NCI-H1105 treated with DMSO at 0.1 percent for 48 hours (cell line): Measurements from ENCODE around the gene MAG.

Experiments
- DNase-seq: peaks from one replicate; lab custom pipeline; 2025; lab: John Stamatoyannopoulos, UW

MAG gene, protein sequence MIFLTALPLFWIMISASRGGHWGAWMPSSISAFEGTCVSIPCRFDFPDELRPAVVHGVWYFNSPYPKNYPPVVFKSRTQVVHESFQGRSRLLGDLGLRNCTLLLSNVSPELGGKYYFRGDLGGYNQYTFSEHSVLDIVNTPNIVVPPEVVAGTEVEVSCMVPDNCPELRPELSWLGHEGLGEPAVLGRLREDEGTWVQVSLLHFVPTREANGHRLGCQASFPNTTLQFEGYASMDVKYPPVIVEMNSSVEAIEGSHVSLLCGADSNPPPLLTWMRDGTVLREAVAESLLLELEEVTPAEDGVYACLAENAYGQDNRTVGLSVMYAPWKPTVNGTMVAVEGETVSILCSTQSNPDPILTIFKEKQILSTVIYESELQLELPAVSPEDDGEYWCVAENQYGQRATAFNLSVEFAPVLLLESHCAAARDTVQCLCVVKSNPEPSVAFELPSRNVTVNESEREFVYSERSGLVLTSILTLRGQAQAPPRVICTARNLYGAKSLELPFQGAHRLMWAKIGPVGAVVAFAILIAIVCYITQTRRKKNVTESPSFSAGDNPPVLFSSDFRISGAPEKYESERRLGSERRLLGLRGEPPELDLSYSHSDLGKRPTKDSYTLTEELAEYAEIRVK

DNA sequence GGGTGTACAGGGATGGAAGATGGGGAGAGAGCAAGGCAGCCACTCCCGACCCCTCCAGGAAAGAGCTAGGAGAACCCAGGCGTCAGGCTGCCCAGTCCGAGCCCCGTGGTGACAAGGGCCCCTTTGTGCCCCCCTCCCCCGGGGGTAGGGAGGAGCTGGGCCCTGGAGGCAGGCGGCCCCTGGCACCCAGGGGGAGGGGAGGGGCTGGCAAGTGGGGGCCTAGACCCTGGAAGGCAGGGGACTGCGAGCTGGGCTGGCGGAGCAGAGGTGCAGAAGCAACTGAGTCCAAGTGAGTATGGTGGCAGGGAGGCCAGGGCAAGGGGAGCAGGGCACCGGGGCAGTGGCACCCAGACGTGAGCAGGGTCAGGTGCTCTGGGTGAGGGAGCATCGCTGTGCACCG is at the start of gene MAG:
Gene MAG (plus strand): TSS at position 246 of the 400 bp plus-strand sequence. CDS start 3,248 bp downstream, outside the sequence.
- DNase-seq: no peak

DNA sequence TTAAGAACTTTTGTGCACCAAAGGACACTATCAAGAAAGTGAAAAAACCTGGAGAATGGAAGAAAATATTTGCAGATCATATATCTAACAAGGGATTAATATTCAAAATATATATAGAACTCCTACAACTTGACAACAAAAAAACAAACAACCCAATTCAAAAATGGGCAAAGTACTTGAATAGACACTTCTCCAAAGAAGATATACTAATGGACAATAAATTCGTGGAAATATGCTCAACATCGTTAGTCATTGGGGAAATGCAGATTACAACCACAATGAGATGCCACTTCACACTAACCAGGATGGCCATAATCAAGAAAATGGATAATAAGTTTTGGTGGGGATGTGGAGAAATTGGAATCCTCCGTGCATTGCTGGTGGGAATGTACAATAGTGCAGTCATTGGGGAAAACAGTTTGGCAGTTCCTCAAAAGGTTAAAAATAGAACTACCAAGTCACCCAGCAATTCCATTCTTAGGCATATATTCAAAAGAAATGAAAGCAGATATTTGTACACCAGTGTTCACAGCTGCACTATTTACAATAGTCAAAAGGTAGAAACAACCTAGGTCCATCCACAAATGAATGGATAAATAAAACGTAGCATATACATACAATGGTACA is 45.4 kb upstream of the MAG start:
- no peak for DNase-seq

- peak; percentile 84 for DNase-seq
These were observed 44.2 kb upstream of the MAG start for GRCh38 chr19:35247526-35248309.

- peak; percentile 92 for DNase-seq
These were observed 43.4 kb upstream of the MAG start, which contains the start of gene LSR for GRCh38 chr19:35248310-35249145. Gene LSR, plus strand, starts transcription at chr19:35249002. Its CDS starts 21 bp downstream, at chr19:35249023.

GRCh38 chr19:35249146-35249847 is 42.7 kb upstream of the MAG start:
- no peak for DNase-seq

DNA sequence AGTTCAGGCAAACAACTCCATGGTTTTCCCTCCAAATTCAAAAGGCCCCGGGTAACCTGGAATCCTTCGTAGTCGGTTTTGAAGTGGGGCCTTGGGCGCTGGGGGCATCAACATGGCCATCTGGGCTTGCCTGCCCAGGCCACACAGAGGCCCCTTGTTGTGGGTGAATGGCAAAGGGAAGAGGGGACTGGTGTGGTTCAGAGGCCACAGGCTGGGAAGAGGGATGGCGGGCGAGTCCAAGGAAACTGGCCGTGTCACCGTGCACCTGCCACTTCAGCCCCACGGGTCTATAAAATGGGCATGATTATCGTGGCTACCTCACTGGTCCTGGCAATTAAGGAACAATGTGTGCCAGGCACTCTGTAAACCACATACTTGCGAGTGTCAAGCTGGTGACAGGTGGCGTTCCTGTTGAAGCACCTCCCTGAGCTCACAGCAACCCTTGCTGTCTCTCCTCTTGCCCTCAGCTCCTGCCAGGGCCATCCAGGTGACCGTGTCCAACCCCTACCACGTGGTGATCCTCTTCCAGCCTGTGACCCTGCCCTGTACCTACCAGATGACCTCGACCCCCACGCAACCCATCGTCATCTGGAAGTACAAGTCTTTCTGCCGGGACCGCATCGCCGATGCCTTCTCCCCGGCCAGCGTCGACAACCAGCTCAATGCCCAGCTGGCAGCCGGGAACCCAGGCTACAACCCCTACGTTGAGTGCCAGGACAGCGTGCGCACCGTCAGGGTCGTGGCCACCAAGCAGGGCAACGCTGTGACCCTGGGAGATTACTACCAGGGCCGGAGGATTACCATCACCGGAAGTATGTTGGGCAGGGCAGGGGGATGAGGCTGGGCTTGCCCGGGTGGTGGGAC is 41.9 kb upstream of the MAG start:
- DNase-seq: no peak

GRCh38 chr19:35251456-35251855 is 40.5 kb upstream of the MAG start:
- no peak for DNase-seq

DNA sequence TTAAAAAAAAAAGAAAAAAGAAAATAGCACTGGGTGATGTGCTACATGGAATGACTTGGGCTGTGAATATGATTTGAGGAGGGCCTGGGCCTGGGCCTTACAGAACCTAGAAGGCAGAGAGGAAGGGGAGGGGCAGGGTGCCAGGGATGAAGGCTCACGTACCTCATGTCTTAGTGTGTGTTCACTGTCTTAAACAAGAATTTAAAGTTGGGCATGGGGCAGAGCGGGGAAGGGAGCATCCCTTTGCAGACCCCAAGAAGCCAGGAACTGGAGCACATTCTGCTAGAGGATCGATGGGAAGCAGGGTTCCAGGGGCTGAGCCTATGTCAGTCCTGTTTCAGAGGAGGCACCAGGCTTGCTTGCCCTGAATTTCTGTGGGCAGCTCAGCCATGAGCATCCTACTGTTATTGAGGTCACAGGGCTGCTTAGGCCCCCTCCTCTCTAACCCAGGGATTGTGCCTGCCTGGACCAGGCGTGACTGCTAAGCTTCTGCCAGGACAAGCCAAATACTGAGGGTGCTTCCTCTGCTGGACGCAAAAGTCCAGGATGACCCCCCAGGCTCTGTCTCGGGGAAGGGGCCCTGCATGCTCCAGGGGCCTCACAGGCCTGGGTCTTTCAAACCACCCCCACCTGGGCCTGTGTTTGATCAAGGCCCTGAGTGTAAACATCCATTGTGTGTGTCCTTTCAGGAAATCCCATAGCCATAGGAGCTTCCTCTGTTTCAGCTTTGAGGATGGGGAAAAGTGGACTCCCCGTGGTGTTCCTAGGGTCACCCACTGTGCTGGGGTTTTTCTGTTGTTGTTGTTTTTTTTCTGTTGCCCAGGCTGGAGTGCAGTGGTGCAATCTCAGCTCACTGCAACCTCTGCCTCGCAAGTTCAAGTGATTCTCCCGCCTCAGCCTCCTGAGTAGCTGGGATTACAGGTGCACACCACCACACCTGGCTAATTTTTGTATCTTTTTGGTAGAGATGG is 38.4 kb upstream of the MAG start:
- no peak for DNase-seq

DNA sequence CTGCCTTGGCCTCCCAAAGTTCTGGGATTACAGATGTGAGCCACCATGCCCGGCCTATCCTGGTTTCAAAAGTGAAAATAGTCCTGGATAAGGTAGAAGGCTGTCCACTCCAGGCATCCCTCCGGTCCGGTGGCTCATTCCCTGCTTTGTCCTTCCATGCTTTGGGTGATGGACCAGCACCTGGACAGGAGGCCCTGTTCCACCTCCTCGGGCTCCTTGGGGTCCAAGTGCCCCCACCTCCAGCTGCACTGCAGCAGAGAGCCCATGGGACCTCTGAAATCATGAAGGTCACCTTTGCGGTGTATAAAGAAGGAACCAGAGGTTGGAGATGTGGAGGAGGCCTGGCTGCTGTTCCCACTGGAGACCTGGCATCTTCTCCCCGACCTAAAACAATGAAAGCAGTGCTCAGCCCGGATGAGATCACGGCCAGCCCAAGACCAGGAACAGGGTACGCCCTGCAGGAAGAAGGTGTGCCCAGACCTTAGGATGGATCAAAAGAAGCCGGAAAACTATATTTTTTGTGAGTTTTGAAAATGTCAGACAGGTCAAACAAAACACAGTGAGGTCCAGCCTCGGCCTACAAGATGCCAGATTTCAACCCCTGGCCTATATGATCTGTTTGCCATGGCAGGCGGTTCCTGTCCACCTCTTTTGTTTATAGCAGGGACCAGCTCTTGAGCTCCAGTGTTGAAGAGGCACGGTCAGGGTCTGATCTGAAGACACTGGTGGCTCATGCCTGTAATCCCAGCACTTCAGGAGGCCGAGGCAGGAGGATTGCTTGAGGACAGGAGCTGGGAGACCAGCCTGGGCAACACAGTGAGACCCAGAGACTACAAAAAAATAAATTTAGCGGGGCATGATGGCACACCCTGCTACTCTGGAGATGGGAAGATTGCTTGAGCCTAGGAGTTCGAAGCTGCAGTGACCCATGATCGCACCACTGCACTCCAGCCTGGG is 37.3 kb upstream of the MAG start:
- DNase-seq: no peak

GRCh38 chr19:35256566-35256965 is 35.4 kb upstream of the MAG start:
- DNase-seq: no peak

DNA sequence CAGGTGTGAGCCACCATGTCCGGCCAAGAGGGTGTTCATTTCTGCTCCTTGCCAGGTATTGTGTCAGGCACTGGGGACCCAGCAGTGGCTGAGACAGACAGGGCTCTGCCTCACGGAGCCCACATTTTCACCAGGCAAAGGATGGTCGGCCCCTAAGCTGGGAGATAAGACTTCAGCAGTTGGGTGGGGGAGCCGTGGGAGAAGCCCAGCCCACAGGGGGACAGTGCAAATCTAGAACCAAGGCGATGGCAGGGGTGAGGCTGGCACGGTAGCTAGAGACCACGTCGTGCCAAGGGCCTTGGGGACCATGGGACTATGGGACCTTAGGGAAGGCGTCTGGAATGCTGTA is 34.9 kb upstream of the MAG start:
- no peak for DNase-seq

- no peak for DNase-seq
These were observed 31.2 kb upstream of the MAG start for GRCh38 chr19:35260694-35261304.

DNA sequence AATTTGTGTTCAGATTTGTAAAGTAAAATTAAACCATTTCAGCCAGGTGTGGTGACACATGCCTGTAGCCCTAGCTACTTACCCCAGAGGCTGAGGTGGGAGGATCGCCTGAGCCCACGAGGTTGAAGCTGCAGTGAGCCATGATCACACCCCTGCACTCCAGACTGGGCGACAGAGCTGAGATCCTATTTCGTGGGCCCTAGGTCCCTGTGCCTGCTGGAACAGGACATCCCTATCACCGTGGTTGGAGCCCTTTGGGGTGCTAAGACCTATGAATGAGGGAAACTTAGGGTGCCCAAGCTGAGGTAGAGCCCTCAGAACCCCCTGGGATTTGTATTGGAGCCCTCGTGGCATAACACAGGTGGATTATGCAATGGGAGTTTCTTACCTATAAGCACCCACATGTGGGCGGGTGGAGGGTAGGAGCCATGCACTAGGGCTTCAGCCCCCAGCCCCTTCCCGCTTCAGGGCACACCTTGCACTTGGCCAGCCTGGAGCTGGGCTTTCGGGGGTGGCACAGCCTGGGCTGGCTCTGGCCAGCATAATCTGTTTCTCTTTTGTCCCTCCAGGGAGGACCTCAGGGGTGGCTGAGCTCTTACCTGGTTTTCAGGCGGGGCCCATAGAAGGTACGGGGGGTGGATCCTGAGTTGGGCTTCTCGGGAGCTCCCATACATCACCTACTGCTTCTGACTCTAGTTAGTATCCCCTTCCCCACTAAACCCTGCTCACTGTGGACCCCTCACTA is 30.4 kb upstream of the MAG start:
- no peak for DNase-seq

- DNase-seq: no peak
These were observed 29.7 kb upstream of the MAG start for GRCh38 chr19:35262101-35262761.

DNA sequence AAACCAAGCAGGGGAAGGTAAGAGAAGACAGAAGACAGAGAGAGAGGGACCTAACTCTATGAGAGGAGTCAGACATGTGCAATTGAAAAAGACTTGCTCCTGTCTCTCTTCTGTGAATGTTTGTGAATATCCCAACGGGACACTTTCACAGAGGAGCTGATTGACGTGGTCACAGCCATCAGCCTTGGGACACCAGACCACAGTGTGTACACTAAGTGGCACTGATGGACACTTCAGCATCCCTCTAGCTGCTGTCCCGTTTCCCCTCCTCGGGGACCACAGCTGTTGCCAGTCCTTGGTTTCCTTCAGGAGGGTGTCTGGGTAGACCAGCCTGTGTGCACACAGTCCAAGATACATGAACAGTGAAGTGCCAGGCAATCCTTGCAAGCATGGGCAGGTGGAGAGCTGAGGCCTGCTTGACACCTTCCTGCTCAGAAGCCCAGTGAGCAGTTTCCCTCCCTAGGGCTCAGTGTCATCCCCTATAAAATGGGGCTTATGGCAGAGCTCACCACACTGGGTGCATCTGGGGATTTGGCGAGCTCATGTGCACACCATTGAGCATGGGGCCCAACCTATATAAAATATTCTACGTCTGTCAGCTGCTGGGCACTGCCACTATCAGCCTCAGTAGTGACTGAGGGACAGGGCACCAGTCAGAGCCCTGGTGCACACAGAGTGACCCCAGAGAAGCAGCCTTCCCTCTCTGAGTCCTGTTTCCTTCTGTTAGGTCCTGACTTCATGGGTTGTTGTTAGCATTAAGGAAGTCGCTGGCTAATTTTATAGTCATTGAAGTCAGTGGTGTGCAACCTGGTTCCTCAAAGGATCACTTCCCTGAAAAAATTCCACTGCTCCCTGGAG is 27.5 kb upstream of the MAG start:
- DNase-seq: peak; percentile 4
